ENCODE results near the gene CCDC150.

CCDC150 gene

DNA sequence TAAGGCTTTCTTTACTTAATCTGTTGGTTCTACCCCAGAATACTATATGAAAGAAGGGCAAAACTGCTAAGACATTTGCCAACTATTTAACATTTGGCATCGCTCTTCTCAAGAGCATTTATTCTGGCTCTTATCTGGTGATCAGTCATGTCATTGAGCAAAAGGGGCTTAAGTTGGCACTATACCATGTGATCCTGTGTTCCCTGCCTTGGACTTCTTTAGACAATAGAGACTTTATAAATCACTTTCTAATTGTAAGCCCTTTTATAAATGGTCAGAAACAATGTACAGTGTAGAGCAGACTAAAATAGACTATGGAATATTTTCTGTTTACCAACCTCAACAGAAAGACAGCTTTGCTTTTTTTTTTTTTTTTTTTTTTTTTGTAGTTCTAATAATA is 107.9 kb downstream of the CCDC150 start:
- Histone ChIP-seq H3K79me2 (ENCODE audit: insufficient read depth, low read length) (no peaks in the 10 kb centered on the region), H3K27ac (ENCODE audit: low read depth, low read length) (no peak overlapping the region), H3K9ac (ENCODE audit: low read length) (no peak overlapping the region), H3K9me3 (ENCODE audit: insufficient read depth, low read length) (no peaks in the 10 kb centered on the region), H2AFZ (ENCODE audit: low read depth, low read length, severe bottlenecking) (no peak overlapping the region), H3K9me2 (replicated peaks; ENCODE audit: insufficient read depth, low read length) (no peaks in the 10 kb centered on the region), H3K27me3 (ENCODE audit: low read length) (no peaks in the 10 kb centered on the region), H4K20me1 (ENCODE audit: low read depth, low read length) (no peaks in the 10 kb centered on the region), H3F3A (ENCODE audit: insufficient read depth) (no peaks in the 10 kb centered on the region), H3K36me3 (ENCODE audit: low read length) (no peaks in the 10 kb centered on the region), H3K4me3 (ENCODE audit: insufficient read depth, low read length, poor library complexity, severe bottlenecking) (no peak overlapping the region), H3K4me2 (ENCODE audit: low read depth, low read length, poor library complexity, severe bottlenecking) (no peak overlapping the region)
- TF ChIP-seq CTCF (IDR thresholded peaks at IDR 0.05; ENCODE audit: insufficient read depth, low read length, poor library complexity, severe bottlenecking) (no peak), EZH2phosphoT487 (conservative IDR thresholded peaks at IDR 0.05; ENCODE audit: low read length) (no peak)

- Histone ChIP-seq H3K79me2 (ENCODE audit: insufficient read depth, low read length) (no peaks in the 10 kb centered on the region), H3K9me3 (ENCODE audit: insufficient read depth, low read length) (no peaks in the 10 kb centered on the region), H3F3A (ENCODE audit: insufficient read depth) (no peaks in the 10 kb centered on the region), H2AFZ (ENCODE audit: low read depth, low read length, severe bottlenecking) (no peak overlapping the region), H4K20me1 (ENCODE audit: low read depth, low read length) (no peaks in the 10 kb centered on the region), H3K4me2 (ENCODE audit: low read depth, low read length, poor library complexity, severe bottlenecking) (no peak overlapping the region), H3K4me3 (ENCODE audit: insufficient read depth, low read length, poor library complexity, severe bottlenecking) (no peak overlapping the region), H3K9me2 (replicated peaks; ENCODE audit: insufficient read depth, low read length) (no peaks in the 10 kb centered on the region), H3K27ac (ENCODE audit: low read depth, low read length) (no peak overlapping the region), H3K36me3 (ENCODE audit: low read length) (no peaks in the 10 kb centered on the region), H3K9ac (ENCODE audit: low read length) (no peak overlapping the region), H3K27me3 (ENCODE audit: low read length) (no peaks in the 10 kb centered on the region)
- no peak for TF ChIP-seq CTCF (IDR thresholded peaks at IDR 0.05; ENCODE audit: insufficient read depth, low read length, poor library complexity, severe bottlenecking)
- TF ChIP-seq EZH2phosphoT487 (conservative IDR thresholded peaks at IDR 0.05; ENCODE audit: low read length) = no peak
Observed at GRCh38 chr2:196748123-196748522, 108.6 kb downstream of the CCDC150 start.

DNA sequence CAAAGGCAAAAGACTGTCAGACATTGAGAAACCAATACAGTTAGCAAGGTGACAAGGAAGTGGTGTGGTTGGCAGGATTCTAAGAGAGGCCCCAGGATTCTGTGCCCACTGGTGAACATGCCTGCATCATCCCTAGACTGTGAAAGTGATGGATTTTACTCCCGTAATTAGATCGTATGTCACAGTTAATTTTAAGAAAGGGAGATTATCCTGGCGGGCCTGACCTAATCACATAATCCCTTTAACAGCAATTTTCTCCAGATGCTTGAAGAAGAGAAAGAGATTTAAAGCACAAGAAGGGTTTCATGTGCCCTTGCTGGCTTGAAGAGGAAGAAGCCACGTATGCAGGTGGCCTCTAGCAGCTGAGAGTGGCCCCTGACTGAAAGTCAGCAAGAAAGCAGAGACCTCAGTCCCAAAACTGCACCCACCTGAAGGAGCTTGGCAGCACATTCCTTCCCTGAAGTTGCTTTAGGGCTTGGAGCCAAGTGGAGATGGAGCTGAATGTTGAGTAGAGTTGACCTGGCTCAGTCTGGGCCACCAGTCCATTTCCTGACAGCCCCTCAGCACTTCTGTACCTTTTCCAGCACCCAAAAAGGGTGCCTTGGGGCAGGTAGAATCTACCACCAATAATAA is 110.9 kb downstream of the CCDC150 start:
- Histone ChIP-seq H3K27ac (ENCODE audit: low read depth, low read length) (no peak overlapping the region), H3K27me3 (ENCODE audit: low read length) (no peaks in the 10 kb centered on the region), H3K9ac (ENCODE audit: low read length) (no peak overlapping the region), H3K9me3 (ENCODE audit: insufficient read depth, low read length) (no peaks in the 10 kb centered on the region), H3K9me2 (replicated peaks; ENCODE audit: insufficient read depth, low read length) (no peaks in the 10 kb centered on the region), H3K36me3 (ENCODE audit: low read length) (no peaks in the 10 kb centered on the region), H3K4me2 (ENCODE audit: low read depth, low read length, poor library complexity, severe bottlenecking) (no peak overlapping the region), H2AFZ (ENCODE audit: low read depth, low read length, severe bottlenecking) (no peak overlapping the region), H3F3A (ENCODE audit: insufficient read depth) (no peaks in the 10 kb centered on the region), H4K20me1 (ENCODE audit: low read depth, low read length) (no peaks in the 10 kb centered on the region), H3K4me3 (ENCODE audit: insufficient read depth, low read length, poor library complexity, severe bottlenecking) (no peak overlapping the region), H3K79me2 (ENCODE audit: insufficient read depth, low read length) (no peaks in the 10 kb centered on the region)
- no peak for TF ChIP-seq CTCF (IDR thresholded peaks at IDR 0.05; ENCODE audit: insufficient read depth, low read length, poor library complexity, severe bottlenecking)
- no peak for TF ChIP-seq EZH2phosphoT487 (conservative IDR thresholded peaks at IDR 0.05; ENCODE audit: low read length)
